ENCODE measurements around the gene CLPTM1.
"Not testable (repeated sequence)": the region's sequence is repeated elsewhere in the genome, so short reads cannot be mapped to it uniquely, and the experiment has no call there.

The CLPTM1 gene

GRCh38 chr19:44951179-44952159 lies 3.7 kb upstream of the CLPTM1 start:
- ATAC-seq (replicated peaks): no peak
- peak; percentile 61 to 77 (median 67) for DNase-seq
- no peak overlapping the region for H3K4me3 Mint-ChIP-seq
- H3K27me3 Mint-ChIP-seq: no peaks in the 10 kb centered on the region
- H3K4me1 Mint-ChIP-seq (ENCODE audit: low read depth in 2 of 2): peaks cover 19 to 20% of the 10 kb centered on the region in 2 donors
- H3K27ac Mint-ChIP-seq: peak overlapping the region in 1 of 2 donors; percentile 75
- no peaks in the 10 kb centered on the region for H3K9me3 Mint-ChIP-seq
- peaks cover 16% of the 10 kb centered on the region for H3K36me3 Mint-ChIP-seq (ENCODE audit: insufficient read depth)

- Mint-ChIP-seq H3K36me3 (ENCODE audit: insufficient read depth) (peaks cover 16% of the 10 kb centered on the region), H3K27ac (peak overlapping the region; percentile 93 to 94), H3K9me3 (no peaks in the 10 kb centered on the region), H3K27me3 (no peaks in the 10 kb centered on the region), H3K4me1 (ENCODE audit: low read depth in 2 of 2) (peaks cover 35 to 41% of the 10 kb centered on the region in 2 donors), H3K4me3 (peak overlapping the region; percentile 94 to 97)
- ATAC-seq (replicated peaks) (no peak), DNase-seq (no peak)
Measured at GRCh38 chr19:44954278-44954648, 917 bp upstream of the CLPTM1 start.

GRCh38 chr19:44955505-44956439 lies 592 bp downstream of the CLPTM1 start:
- H3K4me1 Mint-ChIP-seq (ENCODE audit: low read depth in 2 of 2): peaks cover 47 to 54% of the 10 kb centered on the region in 2 donors
- ATAC-seq (replicated peaks): peak; percentile 11
- DNase-seq: no peak
- no peaks in the 10 kb centered on the region for H3K9me3 Mint-ChIP-seq
- peak overlapping the region; percentile 94 to 97 for H3K4me3 Mint-ChIP-seq
- peaks cover 20% of the 10 kb centered on the region for H3K36me3 Mint-ChIP-seq (ENCODE audit: insufficient read depth)
- peak overlapping the region; percentile 93 to 94 for H3K27ac Mint-ChIP-seq
- no peaks in the 10 kb centered on the region for H3K27me3 Mint-ChIP-seq

- peak overlapping the region; percentile 6 to 94 for H3K4me3 Mint-ChIP-seq
- no peaks in the 10 kb centered on the region for H3K9me3 Mint-ChIP-seq
- peaks cover 50 to 58% of the 10 kb centered on the region in 2 donors for H3K4me1 Mint-ChIP-seq (ENCODE audit: low read depth in 2 of 2)
Measured at GRCh38 chr19:44957526-44957925, 2.3 kb downstream of the CLPTM1 start.

GRCh38 chr19:44958090-44958489 lies 2.9 kb downstream of the CLPTM1 start:
- Mint-ChIP-seq H3K4me3 (peak overlapping the region in 1 of 2 donors; percentile 6), H3K27me3 (no peaks in the 10 kb centered on the region), H3K27ac (no peak overlapping the region), H3K9me3 (no peaks in the 10 kb centered on the region), H3K36me3 (ENCODE audit: insufficient read depth) (peaks cover 31% of the 10 kb centered on the region), H3K4me1 (ENCODE audit: low read depth in 2 of 2) (peaks cover 50 to 58% of the 10 kb centered on the region in 2 donors)
- ATAC-seq (replicated peaks) (no peak), DNase-seq (no peak)

More at GRCh38 chr19:44957526-44957925, 2.3 kb downstream of the CLPTM1 start:
- DNase-seq: no peak
- peaks cover 26% of the 10 kb centered on the region for H3K36me3 Mint-ChIP-seq (ENCODE audit: insufficient read depth)
- H3K27ac Mint-ChIP-seq: peak overlapping the region; percentile 76 to 93
- no peak for ATAC-seq (replicated peaks)
- H3K27me3 Mint-ChIP-seq: no peaks in the 10 kb centered on the region

GRCh38 chr19:44959691-44960090 lies 4.5 kb downstream of the CLPTM1 start:
- H3K36me3 Mint-ChIP-seq (ENCODE audit: insufficient read depth): peaks cover 40% of the 10 kb centered on the region
- peak overlapping the region; percentile 44 to 65 for H3K27ac Mint-ChIP-seq
- no peak overlapping the region for H3K4me3 Mint-ChIP-seq
- H3K4me1 Mint-ChIP-seq (ENCODE audit: low read depth in 2 of 2): peaks cover 42 to 48% of the 10 kb centered on the region in 2 donors
- no peak for ATAC-seq (replicated peaks)
- no peak for DNase-seq
- no peaks in the 10 kb centered on the region for H3K27me3 Mint-ChIP-seq
- H3K9me3 Mint-ChIP-seq: no peaks in the 10 kb centered on the region

GRCh38 chr19:44960906-44961728 lies 5.9 kb downstream of the CLPTM1 start:
- no peak overlapping the region for H3K4me3 Mint-ChIP-seq
- ATAC-seq (replicated peaks): no peak

GRCh38 chr19:44961821-44962220 lies 6.6 kb downstream of the CLPTM1 start:
- H3K36me3 Mint-ChIP-seq (ENCODE audit: insufficient read depth): peaks cover 52% of the 10 kb centered on the region
- H3K27me3 Mint-ChIP-seq: no peaks in the 10 kb centered on the region
- no peak for DNase-seq
- H3K4me3 Mint-ChIP-seq: no peak overlapping the region
- no peak for ATAC-seq (replicated peaks)
- peak overlapping the region in 1 of 2 donors; percentile 65 for H3K27ac Mint-ChIP-seq
- no peaks in the 10 kb centered on the region for H3K9me3 Mint-ChIP-seq
- peaks cover 28 to 35% of the 10 kb centered on the region in 2 donors for H3K4me1 Mint-ChIP-seq (ENCODE audit: low read depth in 2 of 2)

More at GRCh38 chr19:44960906-44961728, 5.9 kb downstream of the CLPTM1 start:
- Mint-ChIP-seq H3K27me3 (no peaks in the 10 kb centered on the region), H3K36me3 (ENCODE audit: insufficient read depth) (peaks cover 46% of the 10 kb centered on the region), H3K27ac (peak overlapping the region; percentile 65 to 84), H3K9me3 (no peaks in the 10 kb centered on the region), H3K4me1 (ENCODE audit: low read depth in 2 of 2) (peaks cover 33 to 42% of the 10 kb centered on the region in 2 donors)
- no peak for DNase-seq

- peaks cover 7 to 10% of the 10 kb centered on the region in 2 donors for H3K4me1 Mint-ChIP-seq (ENCODE audit: low read depth in 2 of 2)
- no peaks in the 10 kb centered on the region for H3K27me3 Mint-ChIP-seq
- peaks cover 76% of the 10 kb centered on the region for H3K36me3 Mint-ChIP-seq (ENCODE audit: insufficient read depth)
- H3K27ac Mint-ChIP-seq: no peak overlapping the region
- no peaks in the 10 kb centered on the region for H3K9me3 Mint-ChIP-seq
- ATAC-seq (replicated peaks) (no peak), DNase-seq (no peak)
- no peak overlapping the region for H3K4me3 Mint-ChIP-seq
Measured at GRCh38 chr19:44968118-44968517, 12.9 kb downstream of the CLPTM1 start.

- no peak for DNase-seq
- ATAC-seq (replicated peaks): no peak
- H3K9me3 Mint-ChIP-seq: no peaks in the 10 kb centered on the region
- peaks cover 7 to 10% of the 10 kb centered on the region in 2 donors for H3K4me1 Mint-ChIP-seq (ENCODE audit: low read depth in 2 of 2)
- no peaks in the 10 kb centered on the region for H3K27me3 Mint-ChIP-seq
- no peak overlapping the region for H3K4me3 Mint-ChIP-seq
- H3K27ac Mint-ChIP-seq: no peak overlapping the region
- H3K36me3 Mint-ChIP-seq (ENCODE audit: insufficient read depth): peaks cover 76% of the 10 kb centered on the region
Measured at GRCh38 chr19:44968670-44969069, 13.5 kb downstream of the CLPTM1 start.

GRCh38 chr19:44969437-44969836 lies 14.3 kb downstream of the CLPTM1 start:
- H3K4me1 Mint-ChIP-seq (ENCODE audit: low read depth in 2 of 2): peaks cover 7 to 10% of the 10 kb centered on the region in 2 donors
- ATAC-seq (replicated peaks): no peak
- H3K27me3 Mint-ChIP-seq: no peaks in the 10 kb centered on the region
- H3K36me3 Mint-ChIP-seq (ENCODE audit: insufficient read depth): peaks cover 76% of the 10 kb centered on the region
- no peaks in the 10 kb centered on the region for H3K9me3 Mint-ChIP-seq
- DNase-seq: no peak
- no peak overlapping the region for H3K4me3 Mint-ChIP-seq
- H3K27ac Mint-ChIP-seq: peak overlapping the region in 1 of 2 donors; percentile 60

GRCh38 chr19:44971451-44971850 lies 16.3 kb downstream of the CLPTM1 start:
- peaks cover 78% of the 10 kb centered on the region for H3K36me3 Mint-ChIP-seq (ENCODE audit: insufficient read depth)
- H3K4me3 Mint-ChIP-seq, H3K27me3 Mint-ChIP-seq: not testable (repeated sequence)

More at GRCh38 chr19:44971451-44971850, 16.3 kb downstream of the CLPTM1 start:
- peaks cover 7 to 10% of the 10 kb centered on the region in 2 donors for H3K4me1 Mint-ChIP-seq (ENCODE audit: low read depth in 2 of 2)
- ATAC-seq (replicated peaks); H3K9me3 Mint-ChIP-seq; DNase-seq; H3K27ac Mint-ChIP-seq: not testable (repeated sequence)
